ENCODE results near the gene OR6M1. TPM values are rescaled to one million over a fixed set of nuclear protein-coding genes. Genes with fewer than 3 reads are reported as not detected.

Gene OR6M1
- total and polyA plus RNA-seq, 5 donors, result not detected

GRCh38 chr11:123815122-123815521 is 9.0 kb upstream of the OR6M1 start:
- no peak for ATAC-seq
- 85% methylated on average over 5 of the region's 5 CpGs for WGBS
- Histone ChIP-seq H3K4me1 (ENCODE audit: control insufficient read depth, insufficient read depth, low read length) (no peaks in the 10 kb centered on the region), H3K4me3 (ENCODE audit: low read length) (no peak overlapping the region), H3K9me3 (ENCODE audit: control insufficient read depth, low read length) (no peaks in the 10 kb centered on the region), H3K27ac (ENCODE audit: low read length) (no peak overlapping the region), H3K27me3 (ENCODE audit: control insufficient read depth, insufficient read depth) (no peaks in the 10 kb centered on the region)
- no peak for DNase-seq
- intact Hi-C loops (cut with DNase I), result no loop called here

GRCh38 chr11:123801765-123802164 is 4.4 kb downstream of the OR6M1 start:
- intact Hi-C loops (cut with DNase I), result no loop called here

GRCh38 chr11:123800036-123800435 is 6.1 kb downstream of the OR6M1 start:
- intact Hi-C loops (cut with DNase I), result no loop called here
- WGBS, result 62% methylated on average over 3 of the region's 3 CpGs
- H3K4me1 ChIP-seq (ENCODE audit: control insufficient read depth, insufficient read depth, low read length), result peaks cover 1% of the 10 kb centered on the region
- ATAC-seq (no peak), DNase-seq (no peak)
- no peak overlapping the region for H3K27ac ChIP-seq (ENCODE audit: low read length)
- no peaks in the 10 kb centered on the region for H3K27me3 ChIP-seq (ENCODE audit: control insufficient read depth, insufficient read depth)
- no peak overlapping the region for H3K4me3 ChIP-seq (ENCODE audit: low read length)
- H3K9me3 ChIP-seq (ENCODE audit: control insufficient read depth, low read length), result no peaks in the 10 kb centered on the region

More at GRCh38 chr11:123801765-123802164, 4.4 kb downstream of the OR6M1 start:
- Histone ChIP-seq H3K9me3 (ENCODE audit: control insufficient read depth, low read length) (no peaks in the 10 kb centered on the region), H3K27me3 (ENCODE audit: control insufficient read depth, insufficient read depth) (no peaks in the 10 kb centered on the region), H3K27ac (ENCODE audit: low read length) (no peak overlapping the region), H3K4me3 (ENCODE audit: low read length) (no peak overlapping the region), H3K4me1 (ENCODE audit: control insufficient read depth, insufficient read depth, low read length) (peaks cover 1% of the 10 kb centered on the region)
- no peak for DNase-seq
- WGBS, result 0% methylated on average over 1 of the region's 1 CpG
- no peak for ATAC-seq

- Histone ChIP-seq H3K9me3 (ENCODE audit: control insufficient read depth, low read length) (no peaks in the 10 kb centered on the region), H3K27ac (ENCODE audit: low read length) (no peak overlapping the region), H3K4me1 (ENCODE audit: control insufficient read depth, insufficient read depth, low read length) (peaks cover 1% of the 10 kb centered on the region), H3K27me3 (ENCODE audit: control insufficient read depth, insufficient read depth) (no peaks in the 10 kb centered on the region), H3K4me3 (ENCODE audit: low read length) (no peak overlapping the region)
- WGBS, result 74% methylated on average over 4 of the region's 4 CpGs
- DNase-seq, result no peak
- intact Hi-C loops (cut with DNase I), result no loop called here
- no peak for ATAC-seq
Measured at GRCh38 chr11:123799438-123799837, 6.7 kb downstream of the OR6M1 start.

GRCh38 chr11:123798513-123799252 is 7.5 kb downstream of the OR6M1 start:
- Histone ChIP-seq H3K27me3 (ENCODE audit: control insufficient read depth, insufficient read depth) (no peaks in the 10 kb centered on the region), H3K4me1 (ENCODE audit: control insufficient read depth, insufficient read depth, low read length) (peaks cover 1% of the 10 kb centered on the region), H3K27ac (ENCODE audit: low read length) (no peak overlapping the region), H3K9me3 (ENCODE audit: control insufficient read depth, low read length) (no peaks in the 10 kb centered on the region), H3K4me3 (ENCODE audit: low read length) (no peak overlapping the region)
- intact Hi-C loops (cut with DNase I), result no loop called here
- 74% methylated on average over 5 of the region's 5 CpGs for WGBS
- peak in 1 of 2 donors; percentile 42 for ATAC-seq
- DNase-seq, result no peak

- Histone ChIP-seq H3K27me3 (ENCODE audit: control insufficient read depth, insufficient read depth) (no peaks in the 10 kb centered on the region), H3K27ac (ENCODE audit: low read length) (no peak overlapping the region), H3K9me3 (ENCODE audit: control insufficient read depth, low read length) (no peaks in the 10 kb centered on the region), H3K4me3 (ENCODE audit: low read length) (no peak overlapping the region), H3K4me1 (ENCODE audit: control insufficient read depth, insufficient read depth, low read length) (peaks cover 1% of the 10 kb centered on the region)
- WGBS, result 29% methylated on average over 4 of the region's 4 CpGs
- ATAC-seq, result peak; percentile 62 to 82
- intact Hi-C loops (cut with DNase I), result no loop called here
- DNase-seq, result no peak
Measured at GRCh38 chr11:123798079-123798478, 8.1 kb downstream of the OR6M1 start.

- intact Hi-C loops (cut with DNase I), result no loop called here
- H3K27me3 ChIP-seq (ENCODE audit: control insufficient read depth, insufficient read depth), result no peaks in the 10 kb centered on the region
- DNase-seq (no peak), ATAC-seq (peak; percentile 41 to 60)
- peaks cover 1% of the 10 kb centered on the region for H3K4me1 ChIP-seq (ENCODE audit: control insufficient read depth, insufficient read depth, low read length)
- no peak overlapping the region for H3K27ac ChIP-seq (ENCODE audit: low read length)
- 32% methylated on average over 10 of the region's 10 CpGs for WGBS
- no peaks in the 10 kb centered on the region for H3K9me3 ChIP-seq (ENCODE audit: control insufficient read depth, low read length)
- H3K4me3 ChIP-seq (ENCODE audit: low read length), result no peak overlapping the region
Measured at GRCh38 chr11:123797541-123797940, 8.6 kb downstream of the OR6M1 start.

- intact Hi-C loops (cut with DNase I), result no loop called here
- Histone ChIP-seq H3K4me1 (ENCODE audit: control insufficient read depth, insufficient read depth, low read length) (peaks cover 1% of the 10 kb centered on the region), H3K27me3 (ENCODE audit: control insufficient read depth, insufficient read depth) (no peaks in the 10 kb centered on the region), H3K4me3 (ENCODE audit: low read length) (no peak overlapping the region), H3K27ac (ENCODE audit: low read length) (no peak overlapping the region), H3K9me3 (ENCODE audit: control insufficient read depth, low read length) (no peaks in the 10 kb centered on the region)
- 63% methylated on average over 4 of the region's 4 CpGs for WGBS
- DNase-seq (no peak), ATAC-seq (peak; percentile 19 to 39)
Measured at GRCh38 chr11:123797114-123797513, 9.0 kb downstream of the OR6M1 start.

- H3K27ac ChIP-seq (ENCODE audit: low read length), result no peak overlapping the region
- no peak for ATAC-seq
- DNase-seq, result no peak
- peaks cover 1% of the 10 kb centered on the region for H3K4me1 ChIP-seq (ENCODE audit: control insufficient read depth, insufficient read depth, low read length)
- H3K27me3 ChIP-seq (ENCODE audit: control insufficient read depth, insufficient read depth), result no peaks in the 10 kb centered on the region
- WGBS, result 96% methylated on average over 1 of the region's 1 CpG
- no peaks in the 10 kb centered on the region for H3K9me3 ChIP-seq (ENCODE audit: control insufficient read depth, low read length)
- no peak overlapping the region for H3K4me3 ChIP-seq (ENCODE audit: low read length)
- intact Hi-C loops (cut with DNase I), result no loop called here
Measured at GRCh38 chr11:123796226-123796625, 9.9 kb downstream of the OR6M1 start.

- Histone ChIP-seq H3K4me3 (ENCODE audit: low read length) (no peak overlapping the region), H3K27me3 (ENCODE audit: control insufficient read depth, insufficient read depth) (no peaks in the 10 kb centered on the region), H3K4me1 (ENCODE audit: control insufficient read depth, insufficient read depth, low read length) (no peaks in the 10 kb centered on the region), H3K9me3 (ENCODE audit: control insufficient read depth, low read length) (no peaks in the 10 kb centered on the region), H3K27ac (ENCODE audit: low read length) (no peak overlapping the region)
- 71% methylated on average over 1 of the region's 1 CpG for WGBS
- DNase-seq (no peak), ATAC-seq (no peak)
- intact Hi-C loops (cut with DNase I), result no loop called here
Measured at GRCh38 chr11:123783536-123783935, 22.6 kb downstream of the OR6M1 start.

- H3K4me1 ChIP-seq (ENCODE audit: control insufficient read depth, insufficient read depth, low read length), result no peaks in the 10 kb centered on the region
- H3K27ac ChIP-seq (ENCODE audit: low read length), result no peak overlapping the region
- H3K27me3 ChIP-seq (ENCODE audit: control insufficient read depth, insufficient read depth), result no peaks in the 10 kb centered on the region
- H3K4me3 ChIP-seq (ENCODE audit: low read length), result no peak overlapping the region
- intact Hi-C loops (cut with DNase I), result no loop called here
- no peak for DNase-seq
- no peak for ATAC-seq
- 71% methylated on average over 1 of the region's 1 CpG for WGBS
- H3K9me3 ChIP-seq (ENCODE audit: control insufficient read depth, low read length), result no peaks in the 10 kb centered on the region
Measured at GRCh38 chr11:123778511-123778910, 27.6 kb downstream of the OR6M1 start.

All from right cardiac atrium (tissue), 5 donors.